ENCODE results near the gene E2F1.

The E2F1 gene

GRCh38 chr20:33688938-33689424 is 2.8 kb upstream of the E2F1 start:
- H3K9me3 ChIP-seq, result no peaks in the 10 kb centered on the region
- H3K36me3 ChIP-seq, result no peaks in the 10 kb centered on the region
- no peak overlapping the region for H3K27ac ChIP-seq
- peaks cover 18 to 22% of the 10 kb centered on the region in 2 experiments for H3K4me1 ChIP-seq (ENCODE audit: control insufficient read depth in 1 of 2, insufficient read depth in 1 of 2, low read depth in 1 of 2, low read length in 1 of 2)
- H3K27me3 ChIP-seq, result no peaks in the 10 kb centered on the region
- H3K4me3 ChIP-seq (ENCODE audit: low read depth in 1 of 2, low read length in 1 of 2), result no peak overlapping the region
- TF ChIP-seq, protein P1, sequence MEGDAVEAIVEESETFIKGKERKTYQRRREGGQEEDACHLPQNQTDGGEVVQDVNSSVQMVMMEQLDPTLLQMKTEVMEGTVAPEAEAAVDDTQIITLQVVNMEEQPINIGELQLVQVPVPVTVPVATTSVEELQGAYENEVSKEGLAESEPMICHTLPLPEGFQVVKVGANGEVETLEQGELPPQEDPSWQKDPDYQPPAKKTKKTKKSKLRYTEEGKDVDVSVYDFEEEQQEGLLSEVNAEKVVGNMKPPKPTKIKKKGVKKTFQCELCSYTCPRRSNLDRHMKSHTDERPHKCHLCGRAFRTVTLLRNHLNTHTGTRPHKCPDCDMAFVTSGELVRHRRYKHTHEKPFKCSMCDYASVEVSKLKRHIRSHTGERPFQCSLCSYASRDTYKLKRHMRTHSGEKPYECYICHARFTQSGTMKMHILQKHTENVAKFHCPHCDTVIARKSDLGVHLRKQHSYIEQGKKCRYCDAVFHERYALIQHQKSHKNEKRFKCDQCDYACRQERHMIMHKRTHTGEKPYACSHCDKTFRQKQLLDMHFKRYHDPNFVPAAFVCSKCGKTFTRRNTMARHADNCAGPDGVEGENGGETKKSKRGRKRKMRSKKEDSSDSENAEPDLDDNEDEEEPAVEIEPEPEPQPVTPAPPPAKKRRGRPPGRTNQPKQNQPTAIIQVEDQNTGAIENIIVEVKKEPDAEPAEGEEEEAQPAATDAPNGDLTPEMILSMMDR (IDR thresholded peaks at IDR 0.05), result no peak

DNA sequence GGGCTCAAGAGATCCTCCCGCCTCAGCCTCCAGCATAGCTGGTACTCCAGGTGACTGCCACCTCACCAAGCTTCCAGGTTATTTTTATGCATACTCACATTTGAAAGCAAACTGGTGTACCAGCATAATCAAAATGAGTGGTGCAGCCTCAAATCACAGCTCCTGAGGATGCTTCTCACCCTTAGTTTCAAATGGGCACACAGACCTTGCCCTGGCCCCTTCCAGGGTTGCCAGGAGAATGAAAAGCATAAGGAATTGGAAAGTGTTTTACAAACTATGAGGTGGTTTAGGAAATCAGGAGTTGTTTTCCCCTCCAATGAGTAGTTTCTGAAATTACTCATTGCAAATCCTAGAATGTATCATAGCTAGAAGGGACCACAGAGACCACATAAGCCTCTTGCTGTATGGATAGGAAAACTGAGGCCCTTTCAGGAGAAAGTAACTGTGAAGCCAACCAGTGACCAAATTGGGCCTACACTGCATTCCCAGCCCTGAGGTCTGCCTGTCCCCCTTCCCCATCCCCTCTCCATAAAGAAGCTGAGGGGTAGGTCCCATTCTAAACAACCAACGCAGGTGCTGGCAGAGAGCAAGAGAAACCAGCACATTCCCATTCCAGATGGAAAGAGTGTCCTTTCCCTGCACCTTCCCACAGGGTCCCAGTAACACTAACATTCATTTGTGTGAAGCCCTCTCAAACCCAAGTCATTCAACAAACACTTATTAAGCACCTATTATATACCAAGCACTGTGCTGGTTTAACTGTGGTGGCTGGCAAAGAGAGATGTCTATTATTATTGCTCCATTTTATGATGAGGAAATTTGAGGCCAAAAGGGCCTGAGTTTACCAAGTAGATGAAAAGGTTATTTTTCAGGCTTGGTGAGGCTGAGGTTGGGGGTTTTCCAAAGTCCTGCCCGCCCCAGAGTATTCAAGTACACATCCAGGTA is 2.1 kb upstream of the E2F1 start:
- no peak overlapping the region for H3K4me3 ChIP-seq (ENCODE audit: low read depth in 1 of 2, low read length in 1 of 2)
- TF ChIP-seq, protein P1 (IDR thresholded peaks at IDR 0.05), result no peak
- no peak overlapping the region for H3K27ac ChIP-seq
- H3K27me3 ChIP-seq, result no peaks in the 10 kb centered on the region
- H3K36me3 ChIP-seq, result no peaks in the 10 kb centered on the region
- no peaks in the 10 kb centered on the region for H3K9me3 ChIP-seq
- peaks cover 18 to 22% of the 10 kb centered on the region in 2 experiments for H3K4me1 ChIP-seq (ENCODE audit: control insufficient read depth in 1 of 2, insufficient read depth in 1 of 2, low read depth in 1 of 2, low read length in 1 of 2)

- H3K4me3 ChIP-seq (ENCODE audit: low read depth in 1 of 2, low read length in 1 of 2), result no peak overlapping the region
- H3K36me3 ChIP-seq, result no peaks in the 10 kb centered on the region
- no peaks in the 10 kb centered on the region for H3K27me3 ChIP-seq
- no peak overlapping the region for H3K27ac ChIP-seq
- H3K4me1 ChIP-seq (ENCODE audit: control insufficient read depth in 1 of 2, insufficient read depth in 1 of 2, low read depth in 1 of 2, low read length in 1 of 2), result peaks cover 18 to 22% of the 10 kb centered on the region in 2 experiments
- TF ChIP-seq, protein P1 (IDR thresholded peaks at IDR 0.05), result no peak
- no peaks in the 10 kb centered on the region for H3K9me3 ChIP-seq
Observed at GRCh38 chr20:33687370-33687915, 1.3 kb upstream of the E2F1 start.

DNA sequence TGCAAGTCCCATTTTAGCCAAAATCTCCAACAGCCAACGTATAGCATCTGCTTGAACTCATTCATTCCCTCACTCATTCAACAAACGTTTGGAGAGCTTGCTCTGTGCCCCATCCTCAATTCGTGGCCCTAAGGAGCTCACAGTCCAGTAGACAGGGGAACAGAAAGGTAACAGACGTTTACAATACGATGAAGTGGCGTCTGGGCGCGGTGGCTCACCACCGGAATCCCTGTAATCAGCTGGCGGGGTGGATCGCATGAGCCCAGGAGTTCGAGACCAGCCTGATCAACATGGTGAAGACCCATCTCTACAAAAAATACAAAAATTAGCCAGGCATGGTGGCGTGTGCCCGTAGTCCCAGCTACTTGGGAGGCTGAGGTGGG is 790 bp upstream of the E2F1 start:
- peaks cover 18 to 22% of the 10 kb centered on the region in 2 experiments for H3K4me1 ChIP-seq (ENCODE audit: control insufficient read depth in 1 of 2, insufficient read depth in 1 of 2, low read depth in 1 of 2, low read length in 1 of 2)
- no peaks in the 10 kb centered on the region for H3K36me3 ChIP-seq
- H3K27ac ChIP-seq, result peak overlapping the region; percentile 25
- peak overlapping the region; percentile 59 to 64 for H3K4me3 ChIP-seq (ENCODE audit: low read depth in 1 of 2, low read length in 1 of 2)
- H3K9me3 ChIP-seq, result no peaks in the 10 kb centered on the region
- H3K27me3 ChIP-seq, result no peaks in the 10 kb centered on the region
- TF ChIP-seq, protein P1 (IDR thresholded peaks at IDR 0.05), result no peak

DNA sequence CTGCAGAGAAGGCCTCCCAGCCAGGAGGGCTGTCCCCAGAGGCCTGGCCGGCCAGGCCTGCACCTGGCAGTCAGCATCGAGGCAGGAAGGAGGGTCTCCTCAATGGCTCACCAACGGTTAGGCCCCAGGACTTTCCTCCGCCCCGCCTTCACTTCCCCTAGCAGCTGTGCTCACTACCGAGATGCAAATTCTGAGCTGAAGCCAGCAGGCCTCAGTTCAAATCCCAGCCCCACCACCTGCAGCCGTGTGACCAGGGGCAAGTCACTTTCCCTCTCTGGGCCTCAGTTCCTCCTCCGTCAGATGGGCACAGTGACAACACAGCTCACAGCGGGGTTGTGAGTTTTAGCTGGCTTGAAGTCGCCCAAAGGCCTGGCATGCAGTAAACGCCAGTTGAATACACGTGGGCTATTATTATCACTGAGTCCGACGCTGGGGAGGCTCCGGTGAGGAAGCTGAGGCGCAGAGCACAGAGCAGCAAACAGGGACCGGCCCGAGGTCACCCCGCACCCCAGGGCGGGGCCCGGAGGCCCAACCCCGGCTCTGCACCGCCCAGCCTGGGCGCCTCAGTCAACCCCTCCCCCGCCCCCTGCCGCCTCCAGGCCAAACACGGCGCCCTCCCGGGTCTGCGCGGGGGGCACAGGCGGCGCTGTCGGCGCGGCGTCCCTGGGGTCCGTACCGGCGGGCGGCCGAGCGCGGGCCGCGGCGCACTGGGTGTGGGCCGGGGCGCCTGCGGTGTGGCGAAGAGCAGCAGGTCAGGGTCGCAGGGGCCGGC is 671 bp downstream of the E2F1 start:
- no peak overlapping the region for H3K27ac ChIP-seq

More for the DNA sequence above, 671 bp downstream of the E2F1 start:
- Histone ChIP-seq H3K4me1 (ENCODE audit: control insufficient read depth in 1 of 2, insufficient read depth in 1 of 2, low read depth in 1 of 2, low read length in 1 of 2) (peaks cover 18 to 22% of the 10 kb centered on the region in 2 experiments), H3K36me3 (no peaks in the 10 kb centered on the region), H3K9me3 (no peaks in the 10 kb centered on the region), H3K4me3 (ENCODE audit: low read depth in 1 of 2, low read length in 1 of 2) (peak overlapping the region; percentile 41 to 59), H3K27me3 (no peaks in the 10 kb centered on the region)
- TF ChIP-seq, protein P1 (IDR thresholded peaks at IDR 0.05), result no peak
